ENCODE results near the gene CETP. TPM values are rescaled to one million over a fixed set of nuclear protein-coding genes. Genes with fewer than 3 reads are reported as not detected.

CETP gene
- total and polyA plus RNA-seq, 2 of the 13 experiments (the other 11 are each of a cell fraction or from before 2014, with no cell fraction given): 0.31 to 9.8 TPM

- TF ChIP-seq FUBP1 (CRISPR knock-in tag; IDR thresholded peaks at IDR 0.05; ENCODE audit: borderline replicate concordance): no peak
- TF ChIP-seq, protein P1, sequence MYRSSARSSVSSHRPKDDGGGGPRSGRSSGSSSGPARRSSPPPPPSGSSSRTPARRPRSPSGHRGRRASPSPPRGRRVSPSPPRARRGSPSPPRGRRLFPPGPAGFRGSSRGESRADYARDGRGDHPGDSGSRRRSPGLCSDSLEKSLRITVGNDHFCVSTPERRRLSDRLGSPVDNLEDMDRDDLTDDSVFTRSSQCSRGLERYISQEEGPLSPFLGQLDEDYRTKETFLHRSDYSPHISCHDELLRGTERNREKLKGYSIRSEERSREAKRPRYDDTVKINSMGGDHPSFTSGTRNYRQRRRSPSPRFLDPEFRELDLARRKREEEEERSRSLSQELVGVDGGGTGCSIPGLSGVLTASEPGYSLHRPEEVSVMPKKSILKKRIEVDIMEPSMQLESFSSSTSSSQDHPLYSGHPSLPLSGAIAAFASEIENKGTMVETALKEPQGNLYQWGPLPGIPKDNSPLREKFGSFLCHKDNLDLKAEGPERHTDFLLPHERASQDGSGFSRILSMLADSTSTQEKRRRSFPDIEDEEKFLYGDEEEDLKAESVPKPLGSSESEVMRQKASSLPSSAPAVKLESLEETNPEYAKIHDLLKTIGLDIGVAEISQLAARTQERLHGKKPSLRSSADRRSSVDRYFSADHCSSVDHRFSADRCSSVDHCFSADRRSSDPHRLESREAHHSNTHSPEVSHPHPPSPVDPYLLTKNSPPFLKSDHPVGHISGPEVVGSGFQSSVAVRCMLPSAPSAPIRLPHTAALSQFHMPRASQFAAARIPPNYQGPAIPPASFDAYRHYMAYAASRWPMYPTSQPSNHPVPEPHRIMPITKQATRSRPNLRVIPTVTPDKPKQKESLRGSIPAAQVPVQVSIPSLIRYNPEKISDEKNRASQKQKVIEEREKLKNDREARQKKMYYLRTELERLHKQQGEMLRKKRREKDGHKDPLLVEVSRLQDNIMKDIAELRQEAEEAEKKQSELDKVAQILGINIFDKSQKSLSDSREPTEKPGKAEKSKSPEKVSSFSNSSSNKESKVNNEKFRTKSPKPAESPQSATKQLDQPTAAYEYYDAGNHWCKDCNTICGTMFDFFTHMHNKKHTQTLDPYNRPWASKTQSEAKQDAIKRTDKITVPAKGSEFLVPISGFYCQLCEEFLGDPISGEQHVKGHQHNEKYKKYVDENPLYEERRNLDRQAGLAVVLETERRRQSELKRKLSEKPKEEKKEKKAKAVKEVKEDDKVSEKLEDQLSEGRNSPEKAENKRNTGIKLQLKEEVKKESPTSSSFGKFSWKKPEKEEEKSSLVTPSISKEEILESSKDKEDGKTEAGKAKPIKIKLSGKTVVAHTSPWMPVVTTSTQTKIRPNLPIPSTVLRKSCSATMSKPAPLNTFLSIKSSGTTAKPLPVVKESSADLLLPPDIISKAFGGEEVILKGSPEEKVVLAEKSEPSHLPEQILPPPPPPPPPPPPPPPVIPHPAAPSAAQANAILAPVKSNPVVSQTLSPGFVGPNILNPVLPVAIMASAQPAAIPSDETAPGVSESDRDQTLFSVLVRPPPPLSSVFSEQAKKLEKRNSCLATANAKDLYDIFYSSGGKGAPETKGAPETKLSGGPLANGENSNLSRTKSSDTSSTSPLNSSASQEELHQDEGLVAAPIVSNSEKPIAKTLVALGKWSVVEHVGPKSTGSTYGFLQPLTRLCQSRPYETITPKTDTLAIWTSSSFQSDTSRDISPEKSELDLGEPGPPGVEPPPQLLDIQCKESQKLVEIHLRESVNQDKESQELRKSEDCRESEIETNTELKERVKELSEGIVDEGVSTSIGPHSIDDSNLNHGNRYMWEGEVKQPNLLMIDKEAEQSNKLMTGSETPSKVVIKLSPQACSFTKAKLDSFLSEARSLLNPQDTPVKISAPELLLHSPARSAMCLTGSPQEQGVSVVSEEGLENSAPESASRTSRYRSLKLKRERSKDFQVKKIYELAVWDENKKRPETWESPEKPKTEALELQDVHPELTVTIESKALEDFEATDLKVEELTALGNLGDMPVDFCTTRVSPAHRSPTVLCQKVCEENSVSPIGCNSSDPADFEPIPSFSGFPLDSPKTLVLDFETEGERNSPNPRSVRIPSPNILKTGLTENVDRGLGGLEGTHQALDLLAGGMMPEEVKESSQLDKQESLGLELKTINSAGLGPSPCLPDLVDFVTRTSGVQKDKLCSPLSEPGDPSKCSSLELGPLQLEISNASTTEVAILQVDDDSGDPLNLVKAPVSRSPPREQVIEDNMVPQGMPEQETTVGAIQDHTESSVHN (CRISPR knock-in tag; IDR thresholded peaks at IDR 0.05): no peak
- TF ChIP-seq NFYC (CRISPR knock-in tag; IDR thresholded peaks at IDR 0.05): no peak
- no peak for TF ChIP-seq BRD4 (CRISPR knock-in tag; IDR thresholded peaks at IDR 0.05)
- no peak for TF ChIP-seq CREBL2 (CRISPR knock-in tag; IDR thresholded peaks at IDR 0.05; ENCODE audit: borderline replicate concordance)
- TF ChIP-seq MAZ (IDR thresholded peaks at IDR 0.05; ENCODE audit: borderline replicate concordance, low read depth, low read length): 0 out of 2 replicates have a peak, but pooled peaks have one; percentile 33
- TF ChIP-seq MAZ (CRISPR knock-in tag; IDR thresholded peaks at IDR 0.05; ENCODE audit: low read depth): peak; percentile 56; the same call in 1 of the 2 replicates
- TF ChIP-seq NFATC3 (CRISPR knock-in tag; IDR thresholded peaks at IDR 0.05): no peak
- peak; percentile 40; the same call in 1 of the 2 replicates for TF ChIP-seq DR1 (CRISPR knock-in tag; IDR thresholded peaks at IDR 0.05)
- TF ChIP-seq ZNF616 (CRISPR knock-in tag; IDR thresholded peaks at IDR 0.05; ENCODE audit: low read depth): 0 out of 2 replicates have a peak, but pooled peaks have one; percentile 27
- no peak for TF ChIP-seq STAT5B (CRISPR knock-in tag; IDR thresholded peaks at IDR 0.05)
- TF ChIP-seq, protein P2, sequence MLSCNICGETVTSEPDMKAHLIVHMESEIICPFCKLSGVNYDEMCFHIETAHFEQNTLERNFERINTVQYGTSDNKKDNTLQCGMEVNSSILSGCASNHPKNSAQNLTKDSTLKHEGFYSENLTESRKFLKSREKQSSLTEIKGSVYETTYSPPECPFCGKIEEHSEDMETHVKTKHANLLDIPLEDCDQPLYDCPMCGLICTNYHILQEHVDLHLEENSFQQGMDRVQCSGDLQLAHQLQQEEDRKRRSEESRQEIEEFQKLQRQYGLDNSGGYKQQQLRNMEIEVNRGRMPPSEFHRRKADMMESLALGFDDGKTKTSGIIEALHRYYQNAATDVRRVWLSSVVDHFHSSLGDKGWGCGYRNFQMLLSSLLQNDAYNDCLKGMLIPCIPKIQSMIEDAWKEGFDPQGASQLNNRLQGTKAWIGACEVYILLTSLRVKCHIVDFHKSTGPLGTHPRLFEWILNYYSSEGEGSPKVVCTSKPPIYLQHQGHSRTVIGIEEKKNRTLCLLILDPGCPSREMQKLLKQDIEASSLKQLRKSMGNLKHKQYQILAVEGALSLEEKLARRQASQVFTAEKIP (CRISPR knock-in tag; IDR thresholded peaks at IDR 0.05; ENCODE audit: borderline replicate concordance): no peak
- no peak; the same call in 1 of the 2 replicates for TF ChIP-seq ZSCAN5A (CRISPR knock-in tag; IDR thresholded peaks at IDR 0.05; ENCODE audit: borderline replicate concordance)
Observed at GRCh38 chr16:56964243-56965148, 2.7 kb downstream of the CETP start (continued).
